SK-N-MC (cell line): ENCODE measurements around the gene UGDH.

Experiments
- EZH2 ChIP-seq: fragments of 200-600 bp; sonication (generic); IDR thresholded peaks from one replicate; pipeline ENCODE4 v1.6.1; 2017; ENCODE audit warnings: antibody characterized with exemption
- POLR2AphosphoS5 ChIP-seq: IDR thresholded peaks from 2 replicates; pipeline ENCODE4 v1.6.1; 2012; ENCODE audit warnings: mild to moderate bottlenecking, low read depth, low read length, borderline replicate concordance

- TF ChIP-seq EZH2 (no peak), POLR2AphosphoS5 (no peak)
Observed at GRCh38 chr4:39467464-39467863, 59.8 kb downstream of the UGDH start.
